GM21381 (cell line): ENCODE data around the gene MOV10L1.
"Not testable (repeated sequence)": the region's sequence is repeated elsewhere in the genome, so short reads cannot be mapped to it uniquely, and the experiment has no call there.

ENCODE experiments used
- ATAC-seq: cut with Tn5 transposase; IDR thresholded peaks from one replicate; pipeline ENCODE4 v1.9.1; 2021; ENCODE audit warnings: mild to moderate bottlenecking, moderate library complexity; ENCODE audit not compliant: unreplicated experiment

MOV10L1 gene

DNA sequence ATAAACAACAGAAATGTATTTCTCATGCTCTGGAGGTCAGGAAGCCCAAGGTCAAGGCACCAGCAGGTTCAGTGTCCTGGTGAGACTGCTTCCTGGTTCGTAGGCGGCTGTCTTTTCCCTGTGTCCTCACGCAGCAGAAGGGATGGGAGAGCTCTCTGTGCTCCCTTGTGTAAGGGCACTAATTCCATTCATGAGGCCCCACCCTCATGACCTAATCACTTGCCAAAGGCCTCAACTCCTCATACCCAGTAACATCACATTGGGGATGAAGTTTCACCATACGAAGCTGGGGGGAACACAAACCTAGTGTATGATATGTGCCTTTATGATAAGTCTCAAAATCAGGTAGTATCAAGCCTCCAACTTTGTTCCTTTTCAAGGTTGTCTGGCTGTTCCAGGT is 42.1 kb downstream of the MOV10L1 start:
- ATAC-seq, result no peak

DNA sequence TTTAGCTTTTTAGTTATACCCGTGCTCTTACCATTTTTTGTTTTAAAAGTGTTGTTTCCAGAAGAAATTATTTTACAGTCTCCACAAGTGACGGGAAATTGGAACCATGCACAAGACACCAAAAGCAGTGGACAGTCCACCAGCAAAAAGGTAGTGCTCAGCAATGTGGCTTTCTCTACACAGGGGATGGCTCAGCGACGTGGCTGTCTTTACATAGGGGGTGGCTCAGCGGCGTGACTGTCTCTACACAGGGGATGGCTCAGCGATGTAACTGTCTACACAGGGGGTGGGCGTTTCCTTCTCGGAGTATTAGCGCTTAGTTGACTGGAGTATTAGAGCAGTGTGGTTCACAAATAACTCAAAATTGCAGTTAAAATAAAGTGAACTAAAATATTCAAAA is 44.7 kb downstream of the MOV10L1 start:
- ATAC-seq, result no peak

DNA sequence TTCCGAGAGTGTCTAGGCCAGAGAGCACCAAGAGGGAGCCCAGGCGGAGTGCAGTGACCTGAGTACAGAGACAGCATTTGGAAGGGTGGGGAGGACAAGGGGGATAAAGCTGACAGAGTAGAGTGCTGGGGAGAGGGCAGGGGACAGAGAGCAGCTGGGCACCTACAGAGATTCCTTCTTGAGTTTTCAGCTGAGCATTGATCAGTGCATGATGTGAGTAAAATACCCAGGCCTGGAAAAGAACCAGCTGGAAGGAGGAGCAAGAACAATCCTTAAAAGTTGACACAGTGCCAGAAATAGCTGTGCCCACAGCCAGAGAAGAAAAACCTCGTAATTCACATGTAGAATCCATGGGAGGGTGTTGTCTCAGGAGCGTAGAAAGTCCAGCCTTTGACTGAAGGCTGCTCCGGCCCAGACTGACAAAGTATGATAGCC is 46.8 kb downstream of the MOV10L1 start:
- ATAC-seq, result no peak

DNA sequence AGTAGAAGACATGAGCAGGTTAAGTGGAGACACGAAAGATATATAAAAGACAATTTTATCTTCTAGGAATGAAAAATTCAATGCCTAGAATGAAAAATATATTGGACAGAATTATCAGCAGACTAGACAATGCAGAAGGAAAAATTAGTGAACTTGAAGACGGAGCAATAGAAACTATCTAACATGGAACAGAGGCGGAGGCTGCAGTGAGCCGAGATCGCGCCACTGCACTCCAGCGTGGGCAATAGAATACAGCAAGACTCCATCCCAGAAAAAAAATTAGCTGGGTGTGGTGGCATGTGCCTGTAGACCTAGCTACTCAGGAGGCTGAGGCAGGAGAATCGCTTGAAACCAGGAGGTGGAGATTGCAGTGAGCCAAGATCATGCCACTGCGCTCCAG is 47.5 kb downstream of the MOV10L1 start:
- not testable (repeated sequence) for ATAC-seq

DNA sequence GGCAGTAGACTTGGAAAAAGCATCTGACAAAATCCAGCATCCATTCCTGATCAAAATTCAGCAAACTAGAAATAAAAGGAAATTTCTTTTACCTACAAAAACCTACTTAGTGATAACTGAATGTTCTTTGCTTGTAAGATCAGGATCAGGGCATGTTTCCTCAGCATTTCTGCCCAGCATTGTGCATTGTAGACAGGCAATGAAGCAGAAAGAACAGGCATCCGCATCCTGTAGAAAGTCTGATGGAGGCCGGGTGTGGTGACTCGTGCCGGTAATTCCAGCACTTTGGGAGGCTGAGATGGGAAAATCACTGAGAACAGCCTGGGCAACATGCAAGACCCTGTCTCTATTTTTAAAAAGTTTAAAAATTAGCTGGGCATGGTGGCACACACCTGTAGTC is 48.2 kb downstream of the MOV10L1 start:
- no peak for ATAC-seq

DNA sequence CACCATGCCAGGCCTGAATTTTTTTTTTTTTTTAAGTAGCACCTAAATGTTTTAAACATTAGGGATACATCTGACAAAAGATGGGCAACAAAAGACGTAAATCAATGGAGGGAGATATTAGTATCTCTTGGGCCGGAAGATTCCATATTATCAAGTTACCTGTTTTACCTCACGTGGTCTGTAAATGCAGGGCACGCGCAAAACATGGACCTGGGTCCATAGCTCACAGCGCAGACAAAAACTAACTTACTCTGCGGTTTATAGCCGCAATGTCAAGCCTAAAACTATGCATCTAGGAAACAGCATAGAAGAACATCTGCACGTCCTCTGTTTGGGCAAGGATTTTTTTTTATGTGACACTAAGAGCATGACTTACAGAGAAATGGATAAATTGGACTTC is 49.2 kb downstream of the MOV10L1 start:
- ATAC-seq, result no peak

DNA sequence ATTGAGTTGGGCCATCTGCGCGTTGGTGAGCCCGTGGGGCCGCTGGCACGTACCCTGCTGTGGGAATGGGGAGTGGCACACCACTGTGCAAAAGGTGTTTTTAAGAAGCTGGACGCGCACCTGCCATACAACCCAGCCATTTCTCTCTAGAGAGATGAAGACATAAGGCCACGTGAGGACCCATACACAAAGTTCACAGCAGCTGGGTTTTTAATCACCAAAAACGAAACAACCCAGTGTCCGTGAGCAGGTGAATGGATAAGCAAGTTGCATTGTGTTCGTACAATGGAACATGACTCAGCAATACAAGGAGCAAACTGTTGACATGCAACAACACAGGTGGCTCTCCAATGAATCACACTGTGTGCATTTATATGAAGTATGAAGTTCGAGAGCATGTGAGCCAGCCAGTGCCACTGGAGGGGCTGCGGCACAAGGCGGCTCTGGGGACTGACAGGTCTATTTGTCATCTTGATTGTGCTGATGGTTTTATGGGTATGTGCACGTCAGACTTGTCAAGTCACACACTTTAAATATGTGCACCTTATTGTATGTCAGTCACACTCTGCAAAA is 50.1 kb downstream of the MOV10L1 start:
- ATAC-seq, result no peak

DNA sequence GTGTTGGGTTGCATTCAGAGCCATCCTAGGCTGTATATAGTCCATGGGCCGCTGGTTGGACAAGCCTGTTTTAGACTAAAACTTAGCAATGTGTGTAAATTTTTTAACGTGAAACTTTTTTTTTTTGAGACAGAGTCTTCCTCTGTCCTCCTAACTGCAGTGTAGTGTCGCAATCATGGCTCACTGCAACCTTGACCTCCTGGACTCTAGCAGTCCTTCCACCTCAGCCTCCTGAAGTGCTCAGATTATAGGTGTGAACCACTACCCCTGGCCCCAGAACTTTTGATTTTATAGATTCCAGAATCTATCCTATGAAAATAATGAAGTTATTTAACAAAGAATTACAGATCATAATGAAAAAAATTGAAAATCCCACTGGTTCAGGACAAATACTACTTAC is 50.8 kb downstream of the MOV10L1 start:
- no peak for ATAC-seq

DNA sequence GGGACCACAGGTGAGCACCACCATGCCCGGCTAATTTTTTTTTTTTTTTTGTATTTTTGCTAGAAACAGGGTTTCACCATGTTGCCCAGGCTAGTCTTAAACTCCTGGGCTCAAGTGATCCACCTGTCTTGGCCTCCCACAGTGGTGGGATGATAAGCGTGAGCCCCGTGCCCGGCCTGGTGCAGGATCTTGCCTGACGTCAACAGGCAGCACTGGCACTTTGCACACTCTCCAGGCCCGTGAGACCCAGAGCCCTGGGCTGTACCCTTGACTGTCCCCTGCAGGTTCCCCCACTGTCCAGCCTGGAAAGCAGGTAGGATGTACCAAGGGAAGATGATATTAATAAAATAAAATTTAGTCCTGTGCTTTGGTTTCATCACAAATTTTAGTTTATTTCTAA is 51.7 kb downstream of the MOV10L1 start:
- no peak for ATAC-seq

DNA sequence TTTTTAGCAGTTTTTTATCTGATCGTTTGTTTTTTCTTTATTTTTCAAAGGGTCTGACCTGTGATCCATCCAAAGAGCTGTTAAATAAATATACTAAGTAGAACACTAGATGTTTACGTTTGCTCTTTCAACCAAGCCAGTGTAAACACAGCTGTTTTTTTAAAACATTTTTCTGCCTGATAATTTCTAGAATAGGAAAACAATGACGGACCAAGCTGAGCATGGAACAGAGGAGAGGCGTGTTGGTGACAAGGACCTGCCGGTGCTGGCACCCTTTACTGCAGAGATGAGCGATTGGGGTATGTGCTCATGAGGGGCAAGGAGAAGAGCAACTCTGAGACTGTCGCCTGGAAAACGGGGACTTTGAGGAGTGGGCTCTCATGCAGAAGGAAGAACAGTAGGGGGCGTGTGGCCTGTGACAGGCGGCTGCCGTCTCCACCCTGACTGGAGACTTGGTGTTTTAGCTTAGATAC is 52.1 kb downstream of the MOV10L1 start:
- no peak for ATAC-seq

DNA sequence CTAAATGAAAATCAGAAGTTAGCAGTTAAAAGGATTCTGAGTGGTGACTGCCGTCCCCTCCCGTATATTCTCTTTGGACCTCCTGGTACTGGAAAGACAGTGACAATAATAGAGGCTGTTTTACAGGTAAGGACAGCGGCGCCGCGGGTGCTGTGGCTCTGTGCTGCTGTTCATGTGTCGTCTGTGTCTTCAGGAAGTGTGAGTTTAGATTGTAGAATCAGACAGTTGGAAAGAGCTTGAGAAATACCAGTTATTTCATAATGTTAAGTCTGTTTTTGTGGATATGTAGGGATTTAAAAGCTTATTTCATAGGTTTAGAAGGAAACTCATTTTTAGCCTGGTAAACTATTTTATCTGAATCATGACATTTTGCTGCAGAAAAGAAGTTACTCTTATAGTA is 53.3 kb downstream of the MOV10L1 start:
- no peak for ATAC-seq

DNA sequence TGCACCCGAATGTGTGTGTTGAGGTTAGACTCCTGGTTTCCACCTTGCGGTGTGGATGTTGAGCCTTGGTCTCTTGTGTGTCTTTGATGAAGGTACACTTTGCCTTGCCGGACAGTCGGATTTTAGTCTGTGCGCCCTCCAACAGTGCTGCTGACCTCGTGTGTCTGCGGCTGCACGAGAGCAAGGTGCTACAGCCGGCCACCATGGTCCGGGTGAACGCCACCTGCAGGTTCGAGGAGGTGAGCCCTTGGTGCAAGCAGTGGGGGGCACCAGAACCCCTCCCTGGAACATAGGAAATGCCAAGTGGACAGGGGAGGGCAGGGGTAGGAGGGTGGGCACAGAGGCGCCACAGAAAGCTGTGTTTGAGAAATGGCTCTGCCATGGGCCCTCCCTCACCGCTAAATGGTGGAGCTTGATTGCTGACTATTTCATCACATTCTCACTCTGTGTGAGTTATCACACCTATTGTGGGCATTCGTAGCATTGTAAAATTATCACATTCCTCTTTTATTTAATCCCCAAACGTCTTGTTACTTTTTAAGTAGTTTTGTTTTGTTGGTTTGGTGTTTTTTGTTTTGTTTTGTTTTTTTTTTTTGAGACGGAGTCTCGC is 54.3 kb downstream of the MOV10L1 start:
- no peak for ATAC-seq

DNA sequence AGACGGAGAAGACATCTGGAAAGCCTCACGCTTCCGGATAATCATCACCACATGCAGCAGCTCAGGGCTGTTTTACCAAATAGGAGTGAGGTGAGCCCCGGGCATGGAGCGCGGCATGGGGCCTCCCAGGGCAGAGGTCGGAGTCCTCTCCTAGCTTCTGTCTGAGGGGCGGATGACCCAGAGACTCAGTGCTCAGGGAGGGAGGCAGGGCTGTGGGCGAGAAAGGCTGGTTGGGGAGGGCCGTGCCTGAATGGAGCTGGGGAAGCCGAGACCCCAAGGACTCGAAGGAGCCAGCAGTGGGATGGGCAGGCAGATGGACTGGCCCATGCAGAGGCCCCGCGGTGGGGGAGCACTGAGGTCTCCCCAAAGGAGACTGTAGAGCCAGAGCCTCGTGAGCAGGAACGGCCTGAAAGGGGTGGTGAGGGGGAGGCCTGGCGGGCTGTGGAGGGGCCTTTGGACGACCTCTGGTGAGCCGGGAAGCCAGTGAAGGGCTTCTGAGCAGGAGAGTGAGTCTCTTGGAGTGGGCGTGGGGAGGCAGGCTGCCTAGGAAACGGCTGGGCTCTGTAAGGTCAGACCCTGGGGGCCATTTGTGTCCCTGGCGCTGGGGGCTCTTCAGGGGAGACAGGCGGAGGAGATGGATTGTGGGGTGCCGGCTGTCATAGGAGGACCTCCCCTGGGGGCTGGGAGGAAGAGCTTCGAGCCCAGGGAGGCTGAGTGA is 56.1 kb downstream of the MOV10L1 start:
- ATAC-seq, result no peak

DNA sequence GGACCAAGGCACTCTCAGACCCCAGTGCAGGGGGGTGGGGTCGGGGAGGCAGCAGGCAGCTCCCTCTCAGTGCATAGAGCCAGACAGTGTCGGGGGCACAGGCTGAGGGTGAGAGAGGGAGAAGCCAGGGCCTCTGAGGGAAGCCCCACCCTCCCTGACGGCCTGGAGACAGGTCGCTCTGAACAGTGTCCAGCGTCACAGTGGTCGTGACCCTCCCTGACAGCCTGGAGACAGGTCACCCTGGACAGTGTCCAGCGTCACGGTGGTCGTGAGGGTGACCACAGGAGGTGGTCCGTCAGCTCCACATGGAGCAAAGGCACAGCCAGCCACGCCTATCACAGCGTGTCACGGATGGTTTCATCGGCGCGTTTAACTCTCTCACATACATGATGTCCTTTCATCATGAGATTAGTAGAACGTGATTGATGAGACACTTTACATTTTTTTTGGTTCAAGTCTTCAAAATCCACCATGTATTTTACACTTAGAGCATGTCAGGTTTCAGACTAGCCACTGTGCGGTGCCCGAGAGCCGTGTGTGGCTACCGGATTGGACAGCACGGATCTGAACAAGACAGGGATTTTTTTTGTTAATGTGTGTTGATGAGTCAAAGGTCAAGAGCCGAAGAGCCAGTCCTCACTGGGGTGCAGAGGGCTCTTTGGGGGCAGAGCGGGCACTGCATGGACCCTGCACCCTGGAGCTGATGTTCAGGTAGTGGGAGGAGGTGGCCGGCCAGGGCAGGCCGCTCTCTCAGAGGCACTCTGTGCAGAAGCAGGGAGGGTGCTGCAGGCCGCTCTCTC is 56.8 kb downstream of the MOV10L1 start:
- ATAC-seq, result no peak

DNA sequence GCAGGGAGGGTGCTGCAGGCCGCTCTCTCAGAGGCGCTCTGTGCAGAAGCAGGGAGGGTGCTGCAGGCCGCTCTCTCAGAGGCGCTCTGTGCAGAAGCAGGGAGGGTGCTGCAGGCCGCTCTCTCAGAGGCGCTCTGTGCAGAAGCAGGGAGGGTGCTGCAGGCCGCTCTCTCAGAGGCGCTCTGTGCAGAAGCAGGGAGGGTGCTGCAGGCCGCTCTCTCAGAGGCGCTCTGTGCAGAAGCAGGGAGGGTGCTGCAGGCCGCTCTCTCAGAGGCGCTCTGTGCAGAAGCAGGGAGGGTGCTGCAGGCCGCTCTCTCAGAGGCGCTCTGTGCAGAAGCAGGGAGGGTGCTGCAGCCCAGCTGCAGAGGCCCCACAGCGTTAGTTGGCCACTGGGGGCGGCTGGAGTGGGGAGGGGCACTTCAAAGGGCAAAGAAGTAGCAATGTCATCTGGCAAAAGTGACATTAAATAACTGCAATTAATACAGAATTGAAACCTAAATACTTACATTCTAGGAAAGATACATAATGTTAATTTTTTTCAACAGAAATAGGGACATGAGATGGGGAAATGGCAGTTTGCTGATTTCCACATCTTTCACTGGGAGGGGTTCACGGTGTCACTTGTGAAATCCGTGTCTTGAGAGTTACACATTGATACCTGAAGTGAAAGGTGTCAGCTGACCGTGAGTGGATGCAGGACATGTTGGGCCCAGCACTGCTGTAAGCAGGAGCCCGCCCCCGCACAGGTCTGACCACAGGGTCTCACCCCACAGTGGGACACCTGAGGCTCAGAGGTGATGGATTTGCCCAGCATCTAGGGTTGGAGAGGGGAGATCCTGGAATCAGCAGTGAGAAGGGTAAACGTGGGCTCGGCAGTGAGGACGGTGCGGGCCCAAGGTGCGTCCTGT is 57.7 kb downstream of the MOV10L1 start:
- ATAC-seq, result not testable (repeated sequence)

DNA sequence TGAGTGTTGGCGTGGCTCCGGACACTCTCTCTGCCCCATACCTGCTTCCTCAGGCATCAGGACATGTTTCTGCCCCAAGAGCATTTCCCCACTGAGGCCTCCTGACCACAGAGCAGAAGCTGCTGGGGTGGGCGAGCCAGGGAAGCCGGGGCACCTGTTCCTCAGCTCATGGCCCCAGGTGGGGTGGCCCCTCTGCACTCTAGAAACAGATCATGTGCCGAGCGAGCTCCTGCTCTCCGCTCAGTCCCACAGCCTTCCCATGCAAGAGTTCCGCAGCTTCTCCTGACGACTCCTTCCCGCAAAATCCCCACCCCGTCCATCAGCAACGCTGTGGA is 58.3 kb downstream of the MOV10L1 start:
- no peak for ATAC-seq

DNA sequence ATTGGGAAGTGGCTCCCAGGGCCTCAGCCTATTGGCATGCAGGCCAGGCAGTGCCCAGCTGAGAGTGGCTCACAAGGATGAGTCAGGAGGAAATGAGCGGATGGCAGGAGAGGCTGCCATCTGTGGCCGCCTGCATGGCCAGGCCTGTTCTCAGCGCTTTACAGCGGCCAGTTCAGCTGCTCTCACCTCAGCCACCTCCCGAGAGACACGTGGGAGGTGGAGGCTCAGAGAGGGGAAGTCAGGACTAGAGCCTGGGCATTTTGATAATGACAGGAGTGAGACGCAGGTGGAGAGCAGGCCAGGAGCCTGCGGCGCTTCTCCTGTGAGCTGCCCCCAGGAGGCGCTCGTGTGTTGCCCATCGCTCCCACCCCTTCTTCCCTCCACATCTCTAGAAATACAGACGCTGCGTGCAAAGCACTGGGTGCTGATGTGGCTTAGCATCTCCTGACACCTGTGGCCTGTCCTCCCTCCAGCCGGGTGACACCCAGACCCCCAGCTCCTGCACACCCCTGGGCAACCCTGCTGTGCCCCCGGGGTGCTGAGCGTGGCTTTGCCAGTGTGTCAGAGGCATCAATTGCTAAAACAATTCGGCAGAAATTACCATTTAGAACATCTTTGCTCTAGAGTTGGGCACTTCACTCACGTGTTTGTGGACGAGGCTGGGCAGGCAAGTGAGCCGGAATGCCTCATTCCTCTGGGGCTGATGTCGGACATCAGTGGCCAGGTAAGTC is 59.4 kb downstream of the MOV10L1 start:
- no peak for ATAC-seq

DNA sequence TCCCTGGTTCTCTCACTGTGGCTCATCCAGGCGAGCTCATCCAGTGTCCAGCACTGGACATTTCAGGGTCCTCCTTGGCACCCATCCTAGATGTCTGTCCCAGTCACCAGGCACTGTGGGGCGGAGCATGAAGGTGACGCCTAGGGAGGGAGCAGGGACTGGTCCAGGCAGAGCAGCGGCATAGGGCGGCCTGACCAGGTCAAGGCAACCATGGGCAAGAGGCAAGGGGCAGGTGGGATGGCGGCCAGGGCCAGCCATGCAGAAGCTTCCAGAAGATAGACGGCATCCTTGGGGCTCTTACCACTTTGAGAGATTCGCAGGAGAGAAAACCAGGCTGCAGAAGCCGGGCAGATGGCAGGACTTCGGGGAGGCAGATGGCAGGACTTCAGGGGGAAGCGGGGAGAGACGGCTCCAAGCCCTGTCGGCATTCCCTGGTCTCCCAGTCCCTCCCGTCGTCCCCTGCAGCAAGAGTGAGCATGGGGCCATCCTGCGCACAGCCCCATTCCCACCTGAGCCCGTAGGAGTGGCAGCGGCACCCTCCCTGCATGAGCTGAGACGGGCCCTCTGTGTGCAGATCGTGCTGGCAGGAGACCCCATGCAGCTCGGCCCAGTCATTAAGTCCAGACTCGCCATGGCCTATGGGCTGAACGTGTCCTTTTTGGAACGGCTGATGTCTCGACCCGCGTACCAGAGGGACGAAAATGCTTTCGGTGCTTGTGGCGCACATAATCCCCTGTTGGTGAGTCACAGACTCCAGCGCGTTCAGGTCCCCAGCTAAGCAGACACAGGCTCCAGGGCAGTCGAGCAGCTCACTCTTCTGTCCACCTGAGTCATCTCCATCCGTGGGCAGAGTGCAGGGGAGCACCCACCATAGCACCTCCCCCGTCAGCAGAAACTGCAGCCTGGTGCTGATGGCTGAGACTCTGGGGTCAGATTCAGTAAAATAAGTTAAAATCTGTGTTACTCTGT is 60.6 kb downstream of the MOV10L1 start:
- ATAC-seq, result no peak
